Smooth muscle cell (in vitro differentiated cells): ENCODE data around the gene EYA4. TPM values are rescaled to one million over a fixed set of nuclear protein-coding genes. Genes with fewer than 3 reads are reported as not detected.

ENCODE experiments used
- DNase-seq: peaks from one replicate; lab custom pipeline; 2025; ENCODE audit not compliant: unreplicated experiment; lab: John Stamatoyannopoulos, UW
- H2AFZ ChIP-seq: fragments of 200-600 bp; sonication (generic); 2 replicates; pipeline ENCODE4 v1.6.0; 2016; ENCODE audit warnings: antibody characterized with exemption, low read depth, mild to moderate bottlenecking
- H3F3A ChIP-seq: fragments of 200-600 bp; sonication (generic); 2 replicates; pipeline ENCODE4 v1.6.0; 2017; ENCODE audit warnings: antibody characterized with exemption, low read depth
- H3K27ac ChIP-seq: fragments of 200-600 bp; sonication (generic); 2 replicates; pipeline ENCODE4 v1.5.1; 2016; ENCODE audit warnings: low read depth, mild to moderate bottlenecking
- H3K27me3 ChIP-seq: fragments of 200-600 bp; sonication (generic); 2 replicates; pipeline ENCODE4 v1.6.1; 2016; ENCODE audit warnings: low read depth, mild to moderate bottlenecking
- H3K36me3 ChIP-seq: fragments of 200-600 bp; sonication (generic); 2 replicates; pipeline ENCODE4 v1.5.1; 2016; ENCODE audit warnings: low read depth
- H3K4me1 ChIP-seq: fragments of 200-600 bp; sonication (generic); 2 replicates; pipeline ENCODE4 v1.5.1; 2016; ENCODE audit warnings: low read depth
- H3K4me2 ChIP-seq: fragments of 200-600 bp; sonication (generic); 2 replicates; pipeline ENCODE4 v1.6.0; 2016; ENCODE audit warnings: mild to moderate bottlenecking
- H3K4me3 ChIP-seq: fragments of 200-600 bp; sonication (generic); 2 replicates; pipeline ENCODE4 v1.5.1; 2016; ENCODE audit warnings: mild to moderate bottlenecking
- H3K79me2 ChIP-seq: fragments of 200-600 bp; sonication (generic); 2 replicates; pipeline ENCODE4 v1.6.0; 2016; ENCODE audit warnings: low read depth, mild to moderate bottlenecking
- H3K9ac ChIP-seq: fragments of 200-600 bp; sonication (generic); 2 replicates; pipeline ENCODE4 v1.6.0; 2016; ENCODE audit warnings: low read depth
- H3K9me3 ChIP-seq: fragments of 200-600 bp; sonication (generic); replicated peaks from 2 replicates; pipeline ENCODE4 v1.5.1; 2016; ENCODE audit warnings: low read depth
- H4K20me1 ChIP-seq: fragments of 200-600 bp; sonication (generic); 2 replicates; pipeline ENCODE4 v1.6.0; 2016; ENCODE audit warnings: low read depth
- CTCF ChIP-seq: fragments of 200-600 bp; sonication (generic); IDR thresholded peaks from 2 replicates; pipeline ENCODE4 v1.5.1; 2017; ENCODE audit warnings: borderline replicate concordance, mild to moderate bottlenecking, antibody characterized with exemption; ENCODE audit not compliant: insufficient read depth, poor library complexity, severe bottlenecking
- WGBS: methylation state at CpG from one replicate; pipeline ENCODE4 v1.1.7; 2016; ENCODE audit warnings: low lambda C conversion rate; 5-methylcytosine and 5-hydroxymethylcytosine counted together
- polyA plus RNA-seq: library from polyadenylated mRNA; unstranded; fragments of >200 nt; fragmentation: Nextera tagmentation; extraction: Ambion mirVana; gene quantifications from 2 replicates; pipeline ENCODE4 v1.2.1, GENCODE V29; 2016
- total RNA-seq: library from RNA; depleted of rRNA; stranded (reverse); fragments of >200 nt; gene quantifications from 2 replicates; pipeline ENCODE4 v1.2.3, GENCODE V29; 2014

EYA4 gene
- total and polyA plus RNA-seq, 2 experiments from 2014 or later: 1.3 TPM; not detected in 1

DNA sequence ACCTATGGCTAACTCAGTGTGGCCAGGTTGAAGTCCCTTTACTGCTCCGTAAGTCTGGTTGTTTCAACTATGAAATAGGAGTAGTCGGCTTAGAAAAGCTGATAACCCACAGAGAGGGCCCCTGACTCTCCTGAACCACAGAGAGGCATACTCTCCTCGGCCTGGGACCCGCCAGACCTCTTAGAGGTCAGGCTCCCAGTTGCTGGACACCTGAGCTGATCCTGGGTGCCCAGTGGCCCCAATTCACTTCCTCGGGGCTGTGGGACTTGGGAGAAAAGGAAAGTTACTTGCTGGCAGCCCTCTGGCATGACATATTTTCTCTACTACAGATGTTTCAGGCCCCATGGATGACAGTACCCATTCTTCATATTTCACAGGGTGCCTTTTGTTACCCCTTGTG is 34.2 kb upstream of the EYA4 start:
- H3K4me3 ChIP-seq: no peak overlapping the region
- H3K36me3 ChIP-seq: no peaks in the 10 kb centered on the region
- no peaks in the 10 kb centered on the region for H3K4me1 ChIP-seq
- 89% methylated on average over 5 of the region's 5 CpGs for WGBS
- no peak for TF ChIP-seq CTCF
- no peak overlapping the region for H3K4me2 ChIP-seq
- no peaks in the 10 kb centered on the region for H3K9me3 ChIP-seq
- H2AFZ ChIP-seq: no peak overlapping the region
- no peak overlapping the region for H3K27ac ChIP-seq
- H3F3A ChIP-seq: no peaks in the 10 kb centered on the region
- no peak for DNase-seq
- H3K9ac ChIP-seq: no peak overlapping the region
- no peaks in the 10 kb centered on the region for H3K79me2 ChIP-seq
- peaks cover 4% of the 10 kb centered on the region for H3K27me3 ChIP-seq
- H4K20me1 ChIP-seq: no peaks in the 10 kb centered on the region

DNA sequence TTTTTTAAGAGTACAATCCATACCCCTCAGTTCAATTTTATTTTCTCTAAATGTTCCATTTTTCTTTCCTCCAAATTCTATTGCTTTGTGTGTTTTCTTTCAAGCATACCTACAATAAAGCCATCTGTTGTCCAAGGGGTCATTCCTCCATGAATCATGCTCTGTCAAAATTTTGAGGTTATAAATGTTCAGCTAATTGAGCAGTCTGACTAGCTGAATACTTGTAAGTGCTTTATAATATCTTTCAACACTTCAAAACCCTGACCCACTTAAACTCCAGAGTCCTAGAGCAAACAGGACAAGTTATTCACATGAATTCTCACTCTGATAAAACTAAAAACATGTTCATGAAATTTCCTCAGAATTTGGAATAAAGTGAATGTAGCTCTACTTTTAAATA is 33.4 kb upstream of the EYA4 start:
- no peak overlapping the region for H3K4me3 ChIP-seq
- no peaks in the 10 kb centered on the region for H3F3A ChIP-seq
- H3K36me3 ChIP-seq: no peaks in the 10 kb centered on the region
- H3K4me2 ChIP-seq: no peak overlapping the region
- H3K79me2 ChIP-seq: no peaks in the 10 kb centered on the region
- no peak overlapping the region for H3K9ac ChIP-seq
- TF ChIP-seq CTCF: no peak
- H4K20me1 ChIP-seq: no peaks in the 10 kb centered on the region
- no peak for DNase-seq
- no peak overlapping the region for H2AFZ ChIP-seq
- H3K4me1 ChIP-seq: no peaks in the 10 kb centered on the region
- H3K9me3 ChIP-seq: no peaks in the 10 kb centered on the region
- no peak overlapping the region for H3K27ac ChIP-seq
- H3K27me3 ChIP-seq: peaks cover 9% of the 10 kb centered on the region

DNA sequence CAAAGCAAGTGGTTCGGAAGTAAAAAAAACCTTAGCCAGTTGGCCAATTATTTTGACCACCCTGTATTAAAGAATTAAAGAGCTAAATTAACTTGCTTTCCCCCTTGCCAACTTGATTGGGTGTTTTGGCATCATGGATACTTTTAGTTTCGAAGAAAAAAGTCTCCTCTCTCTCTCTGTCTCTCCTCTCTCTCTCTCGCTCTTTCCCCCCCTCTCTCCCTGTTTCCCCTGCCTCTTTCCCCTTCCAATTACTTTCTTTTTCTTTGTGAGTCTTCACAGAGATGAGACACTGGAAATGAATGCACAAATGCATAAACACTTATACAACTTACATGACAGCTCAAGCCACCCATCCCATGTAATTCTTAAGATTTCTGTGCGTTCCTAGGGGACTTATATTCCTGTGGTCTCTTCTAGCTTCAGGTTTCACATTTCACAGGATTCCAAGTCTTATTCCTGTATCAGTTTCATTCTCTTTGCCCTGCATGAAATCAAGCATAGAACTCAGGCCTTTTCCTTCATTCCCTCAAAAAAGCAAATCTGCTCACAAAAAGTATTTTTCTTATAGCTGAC is 32.9 kb upstream of the EYA4 start:
- Histone ChIP-seq H3K4me2 (no peak overlapping the region), H3K4me3 (no peak overlapping the region), H4K20me1 (no peaks in the 10 kb centered on the region), H3K27me3 (peaks cover 13% of the 10 kb centered on the region), H2AFZ (no peak overlapping the region), H3K4me1 (no peaks in the 10 kb centered on the region), H3K9me3 (no peaks in the 10 kb centered on the region), H3K27ac (no peak overlapping the region), H3K36me3 (no peaks in the 10 kb centered on the region), H3F3A (no peaks in the 10 kb centered on the region), H3K9ac (no peak overlapping the region), H3K79me2 (no peaks in the 10 kb centered on the region)
- DNase-seq: no peak
- no peak for TF ChIP-seq CTCF
- WGBS: 92% methylated on average over 4 of the region's 4 CpGs

DNA sequence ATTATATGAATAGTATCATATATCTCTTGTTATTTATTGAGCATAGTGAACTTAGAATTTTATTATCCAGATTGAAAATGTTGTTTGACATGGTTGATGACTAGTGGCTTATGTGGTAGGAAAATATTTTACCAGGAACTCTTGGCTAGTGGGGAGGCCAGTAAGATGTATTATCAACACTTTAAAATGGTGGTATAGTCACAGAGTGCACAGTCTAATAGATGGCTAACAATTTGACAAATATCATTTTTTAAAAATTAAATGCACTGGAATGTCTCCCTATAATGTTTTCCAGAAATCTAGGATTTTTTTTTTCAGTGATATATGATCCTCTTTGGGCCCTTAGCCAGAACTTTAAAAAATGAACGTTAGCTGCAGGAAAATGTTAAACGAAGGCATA is 26.9 kb upstream of the EYA4 start:
- no peaks in the 10 kb centered on the region for H4K20me1 ChIP-seq
- peaks cover 13% of the 10 kb centered on the region for H3K27me3 ChIP-seq
- H3K79me2 ChIP-seq: no peaks in the 10 kb centered on the region
- H3K36me3 ChIP-seq: no peaks in the 10 kb centered on the region
- TF ChIP-seq CTCF: no peak
- no peak overlapping the region for H3K27ac ChIP-seq
- no peak overlapping the region for H3K4me2 ChIP-seq
- no peak overlapping the region for H2AFZ ChIP-seq
- no peaks in the 10 kb centered on the region for H3F3A ChIP-seq
- WGBS: 77% methylated on average over 2 of the region's 2 CpGs
- H3K9me3 ChIP-seq: no peaks in the 10 kb centered on the region
- no peaks in the 10 kb centered on the region for H3K4me1 ChIP-seq
- no peak overlapping the region for H3K4me3 ChIP-seq
- H3K9ac ChIP-seq: no peak overlapping the region
- no peak for DNase-seq
